ENCODE data around the gene GOLGA6A. TPM values are rescaled to one million over a fixed set of nuclear protein-coding genes. Genes with fewer than 3 reads are reported as not detected.

The GOLGA6A gene
- total RNA-seq, 1 donor: not detected

DNA sequence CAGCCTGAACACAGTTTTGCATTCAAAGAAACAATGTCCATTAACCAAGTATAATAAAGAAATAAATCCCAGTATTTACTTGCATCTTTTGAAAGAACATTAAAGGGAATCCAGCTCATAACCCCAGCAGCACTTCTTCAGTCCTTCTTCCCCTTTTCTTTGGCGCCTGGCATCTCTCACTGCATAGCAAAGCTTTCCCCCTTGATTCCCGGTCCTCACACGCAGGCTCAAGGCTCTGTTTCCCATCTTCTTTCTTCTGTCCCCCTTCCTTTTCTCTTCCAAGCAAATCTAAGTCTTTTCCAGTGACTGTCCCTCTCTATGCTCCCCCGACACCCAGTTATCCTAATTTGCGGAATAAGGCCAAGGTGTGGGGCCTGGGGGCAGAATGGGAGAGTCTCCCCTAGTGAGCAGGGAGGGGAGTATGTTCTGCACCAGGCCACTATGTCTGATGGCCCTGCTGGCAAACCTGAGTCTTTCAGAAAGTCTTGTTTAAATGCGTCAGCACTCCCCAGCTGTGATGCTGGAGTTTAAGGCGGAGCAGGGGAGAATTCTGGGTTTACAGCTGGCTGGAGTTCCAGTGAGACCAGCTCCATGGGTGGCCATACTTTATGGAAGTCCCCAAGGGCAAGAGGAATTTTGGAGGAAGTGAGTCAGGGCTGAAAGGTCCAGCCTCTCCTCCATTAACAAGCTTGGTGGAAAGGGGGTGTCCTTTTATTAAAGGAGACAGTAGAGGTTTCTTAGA is 42.1 kb downstream of the GOLGA6A start:
- H3K27ac ChIP-seq (ENCODE audit: low read depth, low read length): peak overlapping the region; percentile 84
- peaks cover 3% of the 10 kb centered on the region for H4K20me1 ChIP-seq (ENCODE audit: insufficient read depth, low read length)
- no peaks in the 10 kb centered on the region for H3K9me3 ChIP-seq (ENCODE audit: low read depth, low read length)
- H3K4me2 ChIP-seq (ENCODE audit: insufficient read depth, low read length): peak overlapping the region; percentile 64
- peak overlapping the region; percentile 17 for H2AFZ ChIP-seq (ENCODE audit: low read length)
- H3K4me1 ChIP-seq (ENCODE audit: insufficient read depth, low read length): peaks cover 34% of the 10 kb centered on the region
- H3K79me2 ChIP-seq (ENCODE audit: insufficient read depth, low read length): no peaks in the 10 kb centered on the region
- TF ChIP-seq CTCF (IDR thresholded peaks at IDR 0.05; ENCODE audit: extremely low read depth, low read depth, low read length): no peak
- peak; percentile 99 for DNase-seq (ENCODE audit: insufficient read length, low spot score, missing footprints)
- H3K4me3 ChIP-seq (ENCODE audit: insufficient read depth, low read length): peak overlapping the region; percentile 28
- H3K27me3 ChIP-seq (ENCODE audit: insufficient read depth, low read length): no peaks in the 10 kb centered on the region
- H3K36me3 ChIP-seq (ENCODE audit: insufficient read depth, low read length): peaks cover 44% of the 10 kb centered on the region

DNA sequence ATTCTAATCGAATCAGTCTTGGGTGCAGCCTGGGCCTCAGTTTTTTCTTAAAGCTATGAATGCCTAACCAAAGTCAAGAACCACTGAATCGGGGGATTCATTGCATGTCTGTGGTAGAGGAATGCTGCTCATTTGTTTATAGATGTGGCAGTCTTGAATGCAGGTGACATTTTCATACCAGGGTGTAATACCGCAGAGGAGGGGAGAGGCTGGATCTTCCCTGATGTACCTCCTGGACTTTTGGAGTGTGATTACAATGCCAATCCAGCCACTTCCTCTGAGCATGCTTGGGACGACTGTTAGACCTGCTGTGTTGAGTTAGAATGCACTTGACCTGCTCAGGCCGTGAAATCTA is 42.7 kb downstream of the GOLGA6A start:
- Histone ChIP-seq H3K27me3 (ENCODE audit: insufficient read depth, low read length) (no peaks in the 10 kb centered on the region), H3K4me3 (ENCODE audit: insufficient read depth, low read length) (no peak overlapping the region), H3K4me2 (ENCODE audit: insufficient read depth, low read length) (peak overlapping the region; percentile 50), H3K4me1 (ENCODE audit: insufficient read depth, low read length) (peaks cover 34% of the 10 kb centered on the region), H2AFZ (ENCODE audit: low read length) (no peak overlapping the region), H3K36me3 (ENCODE audit: insufficient read depth, low read length) (peaks cover 48% of the 10 kb centered on the region), H4K20me1 (ENCODE audit: insufficient read depth, low read length) (peaks cover 3% of the 10 kb centered on the region), H3K9me3 (ENCODE audit: low read depth, low read length) (no peaks in the 10 kb centered on the region), H3K27ac (ENCODE audit: low read depth, low read length) (peak overlapping the region; percentile 84), H3K79me2 (ENCODE audit: insufficient read depth, low read length) (no peaks in the 10 kb centered on the region)
- no peak for DNase-seq (ENCODE audit: insufficient read length, low spot score, missing footprints)
- TF ChIP-seq CTCF (IDR thresholded peaks at IDR 0.05; ENCODE audit: extremely low read depth, low read depth, low read length): no peak

DNA sequence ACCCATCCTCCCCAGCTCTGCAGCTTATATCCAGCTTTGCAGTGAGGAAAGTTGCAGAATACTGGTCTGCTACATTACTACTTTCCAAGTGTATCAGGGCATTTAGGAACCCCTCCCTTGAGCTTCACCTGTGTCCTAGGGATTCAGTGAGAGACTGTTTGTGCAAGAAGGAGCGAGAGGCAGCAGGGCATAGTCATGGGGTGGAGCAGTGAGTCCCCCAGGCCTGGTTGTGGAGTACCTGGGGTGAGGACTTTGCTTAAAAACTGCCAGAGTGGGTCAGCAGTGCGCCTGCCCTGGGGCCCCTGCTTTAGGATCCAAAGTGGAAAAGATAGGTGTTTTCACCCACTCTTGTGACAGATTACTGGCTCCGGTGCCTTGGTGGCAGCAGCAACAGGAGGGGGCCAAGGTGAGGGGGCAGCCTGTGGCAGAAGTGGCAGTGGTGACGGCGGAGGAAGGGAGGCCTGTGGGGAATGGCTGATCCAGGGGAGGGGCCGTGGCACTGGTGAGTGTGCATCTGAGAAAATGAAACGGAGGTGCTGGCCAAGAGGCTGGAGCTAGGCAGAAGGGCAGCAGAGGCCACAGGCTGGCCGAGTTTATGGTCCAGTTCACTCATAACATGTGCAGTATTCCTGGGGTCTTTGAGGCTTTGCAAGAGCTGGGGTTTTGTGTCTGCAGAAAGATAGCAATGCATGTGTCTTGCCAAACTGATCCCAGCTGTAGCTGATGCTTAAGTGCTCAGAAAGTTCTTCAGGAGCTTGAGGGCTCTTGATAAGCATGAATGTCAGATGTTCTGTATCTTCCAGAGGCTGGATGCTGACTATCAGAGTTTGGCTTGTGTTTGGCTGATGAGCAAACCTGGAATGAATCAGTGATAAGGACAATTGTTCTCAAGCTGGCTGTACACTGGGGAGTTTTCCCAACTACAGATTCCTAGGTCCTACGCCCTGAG is 43.4 kb downstream of the GOLGA6A start:
- Histone ChIP-seq H3K9me3 (ENCODE audit: low read depth, low read length) (no peaks in the 10 kb centered on the region), H3K27me3 (ENCODE audit: insufficient read depth, low read length) (no peaks in the 10 kb centered on the region), H3K4me3 (ENCODE audit: insufficient read depth, low read length) (no peak overlapping the region), H4K20me1 (ENCODE audit: insufficient read depth, low read length) (peaks cover 3% of the 10 kb centered on the region), H2AFZ (ENCODE audit: low read length) (no peak overlapping the region), H3K4me1 (ENCODE audit: insufficient read depth, low read length) (peaks cover 34% of the 10 kb centered on the region), H3K36me3 (ENCODE audit: insufficient read depth, low read length) (peaks cover 54% of the 10 kb centered on the region), H3K4me2 (ENCODE audit: insufficient read depth, low read length) (no peak overlapping the region), H3K27ac (ENCODE audit: low read depth, low read length) (peak overlapping the region; percentile 84), H3K79me2 (ENCODE audit: insufficient read depth, low read length) (no peaks in the 10 kb centered on the region)
- TF ChIP-seq CTCF (IDR thresholded peaks at IDR 0.05; ENCODE audit: extremely low read depth, low read depth, low read length): no peak
- peak; percentile 88 for DNase-seq (ENCODE audit: insufficient read length, low spot score, missing footprints)
